HG02759 (cell line): Measurements from ENCODE around the gene LTV1.
"Not testable (repeated sequence)": the region's sequence is repeated elsewhere in the genome, so short reads cannot be mapped to it uniquely, and the experiment has no call there.

Experiments used
- ATAC-seq: cut with Tn5 transposase; IDR thresholded peaks from one replicate; pipeline ENCODE4 v1.9.1; 2021; ENCODE audit warnings: mild to moderate bottlenecking, moderate library complexity; ENCODE audit not compliant: unreplicated experiment

The LTV1 gene

GRCh38 chr6:143842902-143843676, at the start of gene LTV1:
LTV1 (plus strand) TSS chr6:143843338; CDS start chr6:143843478, 140 bp downstream.
- ATAC-seq, result peak; percentile 99

GRCh38 chr6:143796551-143796950, 46.6 kb upstream of the LTV1 start:
- ATAC-seq, result not testable (repeated sequence)

- not testable (repeated sequence) for ATAC-seq
Observed at GRCh38 chr6:143798487-143798886, 44.7 kb upstream of the LTV1 start.

- ATAC-seq, result no peak
Observed at GRCh38 chr6:143802833-143803565, 40.1 kb upstream of the LTV1 start.

GRCh38 chr6:143803769-143804568, 39.2 kb upstream of the LTV1 start:
- ATAC-seq, result no peak

- ATAC-seq, result no peak
Observed at GRCh38 chr6:143804835-143805239, 38.3 kb upstream of the LTV1 start.

GRCh38 chr6:143806282-143807102, 36.6 kb upstream of the LTV1 start:
- no peak for ATAC-seq

GRCh38 chr6:143807103-143807772, 35.9 kb upstream of the LTV1 start:
- ATAC-seq, result no peak

GRCh38 chr6:143810745-143811144, 32.4 kb upstream of the LTV1 start:
- no peak for ATAC-seq

GRCh38 chr6:143811501-143812157, 31.5 kb upstream of the LTV1 start:
- ATAC-seq, result no peak

- ATAC-seq, result no peak
Observed at GRCh38 chr6:143817621-143818020, 25.5 kb upstream of the LTV1 start.

GRCh38 chr6:143821359-143821758, 21.8 kb upstream of the LTV1 start:
- no peak for ATAC-seq

- ATAC-seq, result no peak
Observed at GRCh38 chr6:143822584-143823024, 20.5 kb upstream of the LTV1 start.

- ATAC-seq, result no peak
Observed at GRCh38 chr6:143823548-143823947, 19.6 kb upstream of the LTV1 start.

- ATAC-seq, result no peak
Observed at GRCh38 chr6:143828572-143828971, 14.6 kb upstream of the LTV1 start.

GRCh38 chr6:143836150-143836549, 7.0 kb upstream of the LTV1 start:
- no peak for ATAC-seq

- no peak for ATAC-seq
Observed at GRCh38 chr6:143838395-143838794, 4.7 kb upstream of the LTV1 start.

- no peak for ATAC-seq
Observed at GRCh38 chr6:143839196-143839595, 3.9 kb upstream of the LTV1 start.

GRCh38 chr6:143840595-143841265, 2.4 kb upstream of the LTV1 start:
- no peak for ATAC-seq
